ENCODE results near the gene CDK6.

The CDK6 gene

DNA sequence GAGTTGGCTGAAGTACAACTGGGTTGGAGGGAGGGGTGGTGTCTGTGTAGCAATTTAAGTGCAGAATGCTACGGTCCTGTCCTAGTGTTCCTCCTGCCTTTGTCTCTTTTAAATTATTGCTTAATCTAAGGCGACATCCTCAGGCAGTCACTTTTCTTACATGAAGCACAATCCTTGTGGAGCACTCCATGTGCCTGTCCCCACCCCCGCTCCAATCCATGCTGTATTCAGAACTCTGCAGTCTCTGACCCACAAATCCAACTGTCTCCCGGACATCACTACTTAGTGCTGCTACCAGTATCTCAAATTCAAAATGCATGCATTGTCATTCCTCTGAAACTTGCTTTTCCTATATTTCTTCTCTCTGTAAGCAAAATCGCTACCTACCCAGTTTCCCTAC, 154.7 kb downstream of the CDK6 start:
- DNase-seq (ENCODE audit: low read depth), result no peak

DNA sequence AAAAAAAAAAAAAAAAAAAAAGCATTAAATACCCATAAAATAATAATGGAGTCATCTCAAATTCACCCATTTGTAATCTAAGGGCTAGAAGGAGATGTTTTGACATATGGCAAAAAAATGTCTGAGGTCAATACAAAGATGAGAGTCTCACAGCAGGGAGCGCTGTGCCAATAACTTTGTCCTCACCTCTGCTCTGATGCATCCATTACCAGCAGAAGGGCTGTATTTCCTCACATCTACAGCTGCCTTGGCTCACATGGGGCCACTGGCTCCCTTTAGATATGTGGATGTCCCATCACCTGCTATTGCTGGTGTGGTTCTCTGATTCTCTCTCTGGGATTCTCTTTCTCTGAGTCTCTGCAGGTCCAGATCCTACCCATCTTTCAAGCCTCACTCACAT, 155.9 kb downstream of the CDK6 start:
- no peak for DNase-seq (ENCODE audit: low read depth)

DNA sequence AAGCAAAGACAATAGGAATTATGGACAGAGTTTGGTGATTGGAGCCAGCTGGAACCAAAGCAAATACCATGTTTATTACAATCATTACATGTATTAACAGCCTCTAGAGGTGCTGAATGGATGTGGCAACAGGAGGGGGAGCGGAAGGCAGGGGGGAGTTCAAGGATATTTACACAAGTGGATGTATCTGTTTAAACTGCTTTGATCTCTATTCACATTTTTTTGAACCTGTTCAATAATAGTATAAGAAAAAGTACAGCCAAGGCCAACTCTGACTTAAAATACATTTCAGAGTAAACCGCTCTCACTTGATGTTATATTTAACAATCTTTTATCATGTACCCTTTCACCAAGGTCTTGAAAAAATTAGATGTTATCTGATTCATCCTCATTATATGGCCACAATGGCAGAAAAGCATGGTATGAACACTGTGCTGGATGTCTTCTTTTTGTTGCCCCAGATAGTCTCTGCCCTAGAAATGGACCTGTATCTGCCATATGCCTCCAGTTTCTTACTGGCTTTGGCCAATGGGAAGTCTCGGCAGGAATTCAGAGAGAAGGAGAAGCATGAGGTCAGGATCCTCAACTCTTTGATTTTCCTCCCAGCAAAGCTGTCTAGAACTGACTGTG, 158.0 kb downstream of the CDK6 start:
- DNase-seq (ENCODE audit: low read depth), result no peak

DNA sequence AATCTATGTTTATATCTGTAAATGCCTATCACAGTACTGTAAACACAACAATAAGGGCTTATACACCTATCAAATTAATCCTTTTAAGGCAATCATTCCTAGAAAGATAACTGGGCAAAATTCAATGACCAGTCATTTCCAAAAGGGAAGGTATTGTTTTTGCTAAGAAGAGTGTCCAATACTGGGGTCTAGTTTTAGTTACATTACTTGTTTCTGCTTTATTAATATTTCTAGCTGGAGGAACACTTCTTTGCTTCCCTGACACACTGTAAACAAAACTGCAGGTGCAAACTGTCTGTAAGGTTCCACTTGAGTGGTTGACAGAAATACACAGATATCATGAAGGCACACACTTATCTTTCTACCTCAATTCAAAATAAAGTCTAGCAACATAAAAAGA, 162.0 kb downstream of the CDK6 start:
- DNase-seq (ENCODE audit: low read depth), result no peak

DNA sequence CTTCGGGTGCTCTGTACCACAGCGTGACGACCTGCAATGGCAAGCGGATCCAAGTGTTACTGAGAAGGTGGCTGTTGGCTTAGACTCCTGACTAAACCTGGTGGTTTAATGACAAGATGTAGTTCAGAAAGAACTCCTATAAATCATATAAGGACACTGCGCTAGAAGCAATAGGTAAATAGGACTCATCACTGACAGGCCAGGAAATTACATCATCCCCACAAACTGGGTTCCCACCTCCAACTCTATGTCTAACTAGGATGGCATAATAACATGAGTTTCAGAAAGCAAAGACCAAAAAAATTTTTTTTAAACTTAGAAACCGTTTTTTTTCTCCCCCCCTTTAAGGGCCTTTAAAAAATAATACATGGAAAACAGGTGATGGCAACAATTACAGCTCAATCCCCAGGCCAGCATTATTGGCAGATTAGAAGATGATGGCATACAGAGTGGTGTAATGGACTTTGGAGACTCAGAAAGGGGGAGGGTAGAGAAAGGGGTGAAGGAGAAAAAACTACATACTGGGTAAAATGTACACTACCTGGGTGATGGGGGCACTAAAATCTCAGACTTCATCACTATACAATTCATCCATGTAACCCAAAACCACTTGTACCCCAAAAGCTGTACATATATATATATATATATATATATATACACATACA, 164.7 kb downstream of the CDK6 start:
- no peak for DNase-seq (ENCODE audit: low read depth)

DNA sequence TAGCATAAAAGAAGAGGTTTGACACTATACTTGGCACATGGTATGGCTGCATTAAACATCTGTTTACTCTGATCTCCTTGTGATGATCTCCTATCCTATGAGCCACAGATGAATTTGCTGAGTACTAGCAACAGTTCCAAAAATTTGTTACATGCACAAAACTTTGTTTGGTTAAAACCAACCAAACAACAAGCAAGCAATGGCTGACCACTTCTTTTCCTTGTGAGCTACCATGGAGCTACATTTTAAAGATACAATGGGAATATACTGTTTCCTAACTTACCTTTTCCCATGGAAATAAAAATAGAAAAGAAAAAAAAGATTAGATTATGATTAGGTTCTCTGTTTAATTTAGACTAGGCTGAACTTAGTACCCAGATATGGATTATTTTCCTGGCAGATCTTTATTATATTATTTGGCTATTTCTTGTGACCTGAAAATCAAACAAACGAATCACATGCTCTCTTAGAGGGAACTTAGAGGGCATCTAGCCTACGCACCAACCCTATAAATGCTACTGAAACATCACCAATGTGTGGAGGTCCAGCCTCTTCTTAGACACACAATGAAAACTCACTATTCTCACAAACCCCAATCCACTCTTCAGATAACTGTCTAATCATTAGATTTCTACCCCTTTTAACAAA, 166.0 kb downstream of the CDK6 start:
- no peak for DNase-seq (ENCODE audit: low read depth)

DNA sequence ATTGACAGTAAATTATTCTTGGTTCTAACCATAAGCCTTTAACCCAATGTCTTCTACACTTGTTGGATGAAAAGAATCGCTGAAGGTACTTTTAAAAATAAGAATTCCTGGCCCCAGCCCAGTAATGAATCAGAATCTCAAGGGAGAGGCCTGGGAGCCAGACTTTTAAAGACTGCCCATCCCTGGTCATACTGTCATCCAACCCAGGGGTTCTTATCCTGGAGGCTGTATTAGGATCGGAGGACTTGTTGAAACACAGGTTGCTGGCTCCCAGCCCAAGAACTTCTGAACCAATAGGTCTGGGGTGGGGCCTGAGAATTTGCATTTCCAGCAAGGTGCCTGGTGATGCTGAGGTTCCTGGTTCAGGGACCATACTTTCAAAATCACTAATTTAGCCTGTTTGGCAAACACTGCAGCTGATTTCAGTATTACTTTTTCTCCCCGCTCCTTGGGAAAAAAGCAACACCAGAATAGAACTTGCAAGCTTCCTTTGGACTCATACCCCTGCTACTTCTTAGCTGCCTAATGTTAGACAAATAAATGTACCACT, 166.7 kb downstream of the CDK6 start:
- no peak for DNase-seq (ENCODE audit: low read depth)

DNA sequence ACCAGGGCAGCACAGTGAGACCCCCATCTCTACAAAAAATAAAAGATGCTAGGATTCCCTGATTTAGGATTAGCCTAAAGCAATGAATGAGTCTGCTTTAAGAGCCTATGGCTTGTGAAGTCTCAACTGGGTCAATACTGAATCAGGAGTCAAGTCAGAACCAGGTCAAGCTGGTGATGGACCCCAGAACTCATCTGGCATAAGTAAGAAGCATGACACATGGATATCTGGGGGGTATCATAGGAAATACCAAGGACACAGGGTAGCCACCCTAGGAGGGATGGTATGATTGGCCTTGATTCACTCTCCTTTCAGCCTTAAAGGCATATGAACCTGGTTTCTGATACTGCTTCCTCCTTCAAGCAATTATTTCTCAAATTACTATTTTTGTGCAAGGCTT, 167.8 kb downstream of the CDK6 start:
- DNase-seq (ENCODE audit: low read depth), result no peak

DNA sequence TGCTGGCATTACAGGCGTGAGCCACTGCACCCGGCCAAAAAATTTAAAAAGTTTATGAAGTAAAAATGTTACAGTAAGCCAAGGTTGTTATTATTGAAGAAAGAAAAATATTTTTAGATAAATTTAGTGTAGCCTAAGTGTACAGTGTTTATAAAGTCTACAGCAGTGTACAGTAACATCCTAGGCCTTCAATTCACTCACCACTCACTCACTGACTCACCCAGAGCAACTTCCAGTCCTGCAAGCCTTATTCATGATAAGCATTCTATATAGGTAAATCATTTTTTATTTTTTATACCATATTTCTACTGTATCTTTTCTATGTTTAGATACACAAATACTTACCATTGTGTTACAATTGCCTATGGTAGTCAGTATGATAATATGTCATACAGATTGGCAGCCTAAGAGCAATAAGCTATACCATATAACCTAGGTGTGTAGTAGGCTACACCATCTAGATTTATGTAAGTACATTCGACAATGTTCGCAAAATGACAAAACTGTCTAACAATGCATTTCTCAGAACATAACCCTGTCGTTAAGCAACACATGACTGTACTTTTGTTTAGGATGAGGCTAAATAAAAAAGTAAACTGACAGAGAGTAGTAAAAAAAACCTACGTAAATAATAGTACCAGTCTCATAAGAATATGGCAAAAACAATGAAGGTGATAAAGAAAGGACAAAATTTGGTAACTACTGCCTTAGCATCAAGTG, 168.4 kb downstream of the CDK6 start:
- DNase-seq (ENCODE audit: low read depth), result no peak

DNA sequence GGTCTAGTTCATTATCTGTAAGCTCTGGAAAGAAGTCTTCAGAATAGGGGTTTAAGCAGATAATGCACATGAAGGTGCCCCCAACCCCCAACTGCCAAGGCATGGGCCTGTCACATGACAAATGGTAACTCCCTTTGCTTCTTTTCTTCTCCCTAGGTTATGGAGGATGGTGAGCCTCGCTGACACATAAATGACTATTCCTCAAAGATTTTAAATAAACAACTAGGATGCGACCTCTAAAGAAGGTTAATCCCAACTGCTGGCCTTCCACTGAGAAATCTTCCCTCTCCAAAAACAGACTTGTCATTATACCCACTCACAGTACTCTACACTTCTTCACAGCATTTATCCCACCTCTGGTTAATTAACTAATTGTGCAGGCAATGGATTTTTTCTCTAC, 170.4 kb downstream of the CDK6 start:
- DNase-seq (ENCODE audit: low read depth), result no peak

DNA sequence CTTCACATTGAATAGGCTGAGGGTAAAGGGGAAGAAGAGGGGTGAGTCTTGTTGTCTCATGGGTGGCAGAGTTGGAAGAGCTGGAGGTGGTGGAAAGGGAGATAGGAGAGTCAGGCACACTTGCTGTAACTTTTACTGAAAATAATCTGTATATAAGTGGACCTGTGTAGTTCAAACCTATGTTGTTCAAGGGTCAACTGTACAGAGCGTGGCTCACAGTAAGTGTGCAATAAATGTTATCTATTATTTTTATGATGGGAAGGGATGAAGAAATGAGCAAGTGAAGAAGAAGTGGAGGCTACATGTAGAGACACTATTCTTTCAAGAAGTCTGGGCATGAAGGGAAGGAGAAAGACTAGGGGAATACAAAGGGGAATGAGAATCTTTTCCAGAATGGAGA, 174.7 kb downstream of the CDK6 start:
- no peak for DNase-seq (ENCODE audit: low read depth)

DNA sequence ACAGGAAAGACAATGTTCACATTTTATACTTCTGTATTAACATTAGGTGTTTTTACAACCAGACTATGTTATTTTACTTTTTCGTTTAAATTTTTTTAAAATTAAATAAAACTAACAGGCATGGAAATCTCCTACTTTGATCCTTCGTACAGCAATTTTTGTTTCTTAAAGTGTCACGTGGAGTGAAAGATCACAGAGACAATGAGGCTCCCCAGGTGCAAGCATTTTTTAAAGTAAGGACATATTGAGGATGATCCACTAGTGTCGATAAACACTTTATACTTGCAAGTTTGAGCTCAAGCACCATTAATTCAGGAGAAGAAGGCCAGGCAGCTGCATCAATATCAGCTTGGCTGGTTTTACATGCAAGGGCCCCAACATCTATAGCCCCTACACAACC, 177.7 kb downstream of the CDK6 start:
- DNase-seq (ENCODE audit: low read depth), result no peak

DNA sequence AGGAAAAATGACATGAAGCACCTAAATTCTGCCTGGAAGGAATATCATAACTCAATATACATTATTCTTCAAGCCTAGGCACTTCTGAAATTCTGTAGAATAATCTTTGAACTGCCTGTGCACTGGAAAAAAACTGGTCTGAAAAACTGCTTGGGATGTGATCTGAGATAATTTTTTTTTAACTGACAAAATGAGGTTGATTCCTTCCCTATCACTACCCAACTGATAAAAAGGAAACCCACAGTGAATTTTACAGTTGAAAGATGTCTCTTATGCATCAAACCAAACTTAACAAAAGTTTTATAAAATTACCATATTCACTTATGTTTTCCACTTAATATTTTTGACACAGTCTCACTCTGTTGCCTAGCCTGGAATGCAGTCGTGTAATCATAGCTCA, 179.0 kb downstream of the CDK6 start:
- no peak for DNase-seq (ENCODE audit: low read depth)

DNA sequence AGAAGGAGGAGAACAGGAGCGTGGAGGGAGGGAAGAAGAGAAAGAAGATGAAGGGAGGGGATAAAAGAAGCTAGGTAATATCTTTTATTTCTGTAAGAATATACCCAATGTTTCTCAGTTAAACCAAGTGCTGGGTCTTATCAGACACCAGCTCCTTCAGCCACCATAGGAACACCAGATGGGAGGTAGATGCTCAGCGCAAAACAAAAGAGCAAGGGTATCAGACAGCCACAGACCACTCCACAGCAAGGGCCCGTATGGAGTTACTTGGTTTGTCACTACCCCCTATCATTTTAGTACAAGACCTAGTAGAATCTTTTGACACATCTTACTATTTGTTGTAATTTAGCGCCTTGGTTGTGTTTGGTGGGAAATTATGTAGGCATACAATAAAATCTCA, 180.3 kb downstream of the CDK6 start:
- DNase-seq (ENCODE audit: low read depth), result no peak

DNA sequence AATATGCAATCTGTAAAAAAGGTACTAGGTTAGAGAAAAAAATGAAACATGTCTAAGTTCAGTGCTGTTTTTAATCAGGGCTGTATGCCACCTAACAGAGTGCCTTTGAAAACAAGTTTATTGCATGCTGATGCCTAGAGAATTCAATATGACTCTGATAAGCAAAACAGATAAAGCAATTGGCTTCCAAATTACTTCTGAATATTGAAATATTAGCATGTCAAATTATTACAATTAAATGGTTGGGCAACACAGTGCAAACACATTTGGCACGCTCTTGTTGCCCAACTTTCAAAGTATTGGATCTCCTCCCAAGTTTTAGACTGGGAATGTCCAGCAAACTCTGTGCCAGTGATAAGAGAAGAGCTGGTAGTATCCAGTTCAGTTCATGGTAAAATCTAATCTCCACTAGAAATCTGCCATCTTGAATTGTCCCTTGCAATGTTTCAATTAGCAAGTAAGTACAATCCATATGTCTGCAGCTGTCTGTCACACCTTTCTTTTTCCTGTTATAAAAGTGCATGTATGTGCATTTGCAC, 181.0 kb downstream of the CDK6 start:
- DNase-seq (ENCODE audit: low read depth), result no peak

DNA sequence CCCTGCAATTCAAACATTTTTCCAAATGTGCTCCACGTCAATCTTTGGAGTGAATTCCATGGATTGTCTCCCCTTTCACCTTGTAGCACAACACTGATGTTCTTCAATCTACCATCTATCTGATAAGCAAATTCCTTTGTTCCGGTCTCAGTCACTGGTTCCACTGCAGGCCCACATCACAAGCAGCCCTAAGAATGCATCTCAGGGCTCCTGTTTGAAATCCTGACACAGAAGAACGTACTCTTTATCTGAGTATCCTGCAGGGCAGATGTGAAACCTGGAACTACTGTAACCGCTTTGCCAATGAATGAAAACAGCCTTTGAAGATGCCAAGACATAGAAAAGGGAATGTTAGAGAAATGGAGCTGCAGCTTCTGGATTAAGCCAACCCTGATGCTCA, 183.2 kb downstream of the CDK6 start:
- DNase-seq (ENCODE audit: low read depth), result no peak

DNA sequence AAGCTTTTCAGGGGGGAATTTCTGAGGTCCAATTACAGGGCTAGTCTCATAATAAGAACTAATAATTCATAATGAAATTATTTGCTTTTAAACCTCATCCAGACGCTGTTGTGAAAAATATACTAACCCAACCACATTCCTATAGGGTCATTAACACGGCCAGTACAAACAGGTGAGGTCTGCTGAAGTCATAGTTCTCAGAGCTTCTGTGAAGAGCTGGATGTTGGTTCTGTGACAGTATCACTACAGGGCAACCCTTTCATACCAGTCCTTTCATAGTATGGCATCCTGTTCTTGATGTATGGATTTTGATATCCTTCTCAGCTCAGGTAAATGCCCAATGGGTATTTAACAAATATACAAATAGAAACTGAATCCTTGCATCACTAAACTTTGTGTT, 183.8 kb downstream of the CDK6 start:
- no peak for DNase-seq (ENCODE audit: low read depth)

DNA sequence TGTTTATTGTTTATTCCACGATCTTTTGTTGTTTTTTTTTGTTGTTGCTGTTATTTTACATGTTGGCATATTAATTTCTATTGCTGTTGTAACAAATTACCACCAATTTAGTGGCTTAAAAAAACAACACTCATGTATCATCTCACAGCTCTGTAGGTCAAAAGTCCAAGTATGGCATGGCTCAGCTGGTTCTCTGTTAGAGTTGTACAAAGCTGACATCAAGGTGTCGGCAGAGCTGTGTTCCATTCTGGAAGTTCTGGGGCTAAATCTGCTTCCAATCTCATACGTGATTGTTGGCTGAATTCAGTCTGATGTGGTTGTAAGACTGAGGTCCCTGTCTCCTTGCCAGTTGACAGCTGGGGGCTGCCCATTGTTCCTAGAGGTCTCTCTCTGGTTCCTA, 186.0 kb downstream of the CDK6 start:
- DNase-seq (ENCODE audit: low read depth), result no peak

DNA sequence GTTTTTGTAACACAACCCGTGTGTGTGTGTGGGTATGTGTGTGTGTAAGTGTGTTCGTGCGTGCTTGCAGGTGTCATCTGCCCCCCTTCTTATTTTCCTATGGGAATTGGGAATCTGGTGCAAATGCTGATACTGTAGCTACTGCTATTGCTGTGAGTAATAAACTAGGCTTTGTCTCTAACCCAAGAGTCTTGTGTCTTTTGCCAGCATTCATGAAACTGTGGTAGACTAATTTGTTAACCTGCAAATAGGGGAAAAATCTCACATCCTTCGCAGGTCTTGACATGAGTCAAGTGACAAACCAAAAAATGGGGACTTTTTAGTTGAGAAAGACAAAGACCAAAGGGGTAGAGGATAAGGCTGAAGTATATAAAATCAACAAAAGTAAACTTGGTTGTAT, 188.3 kb downstream of the CDK6 start:
- DNase-seq (ENCODE audit: low read depth), result no peak

DNA sequence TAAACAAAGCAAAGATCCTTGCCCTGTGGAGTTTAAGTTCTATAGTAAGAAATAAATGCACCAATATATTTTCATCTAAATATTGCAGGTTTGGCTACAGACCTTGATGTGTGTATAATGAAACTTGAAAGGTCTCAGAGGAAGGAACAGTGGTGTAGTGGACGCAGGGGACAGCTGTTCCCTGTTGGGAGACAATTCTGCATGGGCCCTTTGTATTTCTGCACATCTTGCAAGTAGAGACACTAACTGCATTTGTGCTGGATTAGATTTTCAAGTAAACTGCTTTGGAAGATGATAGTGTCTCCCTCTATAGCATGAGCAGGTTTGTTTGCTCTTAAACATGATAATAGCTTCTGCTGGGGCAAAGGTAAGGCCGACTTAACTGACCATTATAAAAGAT, 188.7 kb downstream of the CDK6 start:
- no peak for DNase-seq (ENCODE audit: low read depth)

DNA sequence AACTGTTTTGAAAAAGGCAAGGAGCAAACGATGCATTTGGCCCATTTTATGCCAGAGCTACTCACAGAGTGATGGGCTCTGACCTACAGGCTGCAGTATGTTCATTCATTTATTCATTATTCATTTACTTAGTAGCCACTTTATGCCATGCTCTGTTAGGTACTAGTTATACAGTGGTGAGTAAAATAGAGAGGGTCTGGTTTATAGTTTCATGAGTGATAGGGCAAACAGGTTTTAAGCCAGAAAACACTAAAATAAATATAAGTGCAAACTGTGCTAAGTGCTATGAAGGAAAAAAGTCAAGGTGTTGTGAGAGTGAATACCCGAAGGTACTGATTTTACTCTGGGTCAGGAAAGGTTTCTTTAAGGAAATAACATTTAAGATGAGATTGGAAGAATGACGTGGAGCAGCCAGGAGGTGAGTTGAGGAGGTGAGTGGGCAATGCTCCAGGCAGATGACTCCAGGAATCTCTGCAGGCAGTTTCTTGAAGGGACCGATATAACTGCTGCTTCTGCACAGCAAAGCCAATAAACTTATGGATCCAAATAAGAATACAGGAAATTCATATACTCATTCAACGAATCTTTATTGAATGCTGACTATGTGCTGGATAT, 189.3 kb downstream of the CDK6 start:
- no peak for DNase-seq (ENCODE audit: low read depth)

Measured in activated gamma-delta T cell treated with anti-CD3 and anti-CD28 coated beads, Interleukin-2, amount 50 U/mL, for 16 hours (primary cell).